ENCODE measurements around the gene ADAMTS18.
"Not testable (repeated sequence)": the region's sequence is repeated elsewhere in the genome, so short reads cannot be mapped to it uniquely, and the experiment has no call there.

Gene ADAMTS18

DNA sequence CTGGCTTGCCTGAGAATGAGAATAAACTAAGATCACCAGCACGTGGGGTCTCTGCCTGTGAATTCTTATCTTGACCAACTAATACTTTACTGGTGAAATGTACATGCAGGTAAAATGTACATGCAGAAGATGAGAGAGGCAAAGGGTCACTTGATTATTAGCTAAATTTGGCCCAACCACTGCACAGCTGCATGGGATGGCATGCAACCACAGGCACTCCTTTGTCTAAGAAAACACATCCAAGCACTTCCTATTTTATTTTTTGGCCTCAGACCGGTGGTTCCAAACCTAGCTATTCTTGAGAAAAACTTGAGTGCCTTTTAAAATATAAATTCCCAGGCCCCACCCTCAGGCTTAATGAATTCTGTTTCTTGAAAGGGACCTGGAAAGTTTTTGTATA lies 157.7 kb downstream of the ADAMTS18 start:
- no peak for FAIRE-seq

DNA sequence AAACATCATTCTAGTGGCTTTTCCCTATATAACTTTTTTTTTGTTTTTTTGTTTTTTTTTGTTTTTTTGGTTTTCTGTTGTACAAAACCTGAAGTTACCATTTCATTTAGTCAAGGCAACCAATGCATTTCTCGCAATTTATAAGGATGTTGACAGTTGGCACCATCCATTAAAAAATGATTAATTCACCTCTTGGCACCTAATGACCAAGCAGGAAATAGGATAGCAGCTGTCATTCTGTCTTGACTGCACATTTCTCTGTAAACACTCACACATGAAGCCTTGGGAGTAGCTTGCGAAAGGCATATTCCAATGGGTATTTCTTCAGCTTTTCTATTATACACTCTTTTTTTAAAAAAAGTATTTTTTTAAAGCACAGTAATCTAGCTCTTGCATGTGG lies 158.2 kb downstream of the ADAMTS18 start:
- FAIRE-seq, result no peak

DNA sequence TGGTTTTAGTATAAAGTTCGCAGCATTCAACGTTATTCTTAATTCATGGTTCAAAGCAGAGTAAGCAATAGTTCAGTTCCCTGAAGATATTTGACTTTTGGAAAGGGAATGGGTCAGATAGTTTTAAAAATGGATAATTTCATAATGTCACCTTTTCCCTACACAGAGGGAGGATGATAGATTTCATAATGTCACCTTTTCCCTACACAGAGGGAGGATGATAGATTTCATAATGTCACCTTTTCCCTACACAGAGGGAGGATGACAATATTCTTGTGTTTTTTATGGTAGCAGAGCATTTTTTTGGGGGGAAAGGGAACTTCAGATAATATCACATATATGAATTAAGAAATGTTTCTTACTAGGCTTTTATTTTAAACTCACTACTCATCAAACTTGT lies 159.5 kb downstream of the ADAMTS18 start:
- not testable (repeated sequence) for FAIRE-seq

DNA sequence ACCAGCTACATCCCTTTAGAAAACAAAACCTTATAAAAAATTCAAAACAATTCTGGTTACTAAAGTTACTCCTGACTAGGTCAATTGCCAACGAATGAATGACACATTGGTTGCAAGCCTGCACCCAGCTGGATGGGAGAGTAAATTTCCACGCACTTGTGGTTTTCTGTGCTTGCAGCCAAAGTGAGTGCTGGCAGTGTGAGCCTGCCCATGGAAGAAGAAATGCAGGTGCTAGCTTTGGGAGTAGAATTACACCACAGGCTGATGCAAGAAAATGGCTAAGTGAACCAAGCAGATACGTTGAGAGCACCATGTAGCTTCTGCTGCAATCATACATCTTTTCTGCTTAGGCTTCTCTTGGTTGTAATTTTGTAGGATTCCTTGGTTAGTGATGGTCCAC lies 161.0 kb downstream of the ADAMTS18 start:
- FAIRE-seq, result no peak

DNA sequence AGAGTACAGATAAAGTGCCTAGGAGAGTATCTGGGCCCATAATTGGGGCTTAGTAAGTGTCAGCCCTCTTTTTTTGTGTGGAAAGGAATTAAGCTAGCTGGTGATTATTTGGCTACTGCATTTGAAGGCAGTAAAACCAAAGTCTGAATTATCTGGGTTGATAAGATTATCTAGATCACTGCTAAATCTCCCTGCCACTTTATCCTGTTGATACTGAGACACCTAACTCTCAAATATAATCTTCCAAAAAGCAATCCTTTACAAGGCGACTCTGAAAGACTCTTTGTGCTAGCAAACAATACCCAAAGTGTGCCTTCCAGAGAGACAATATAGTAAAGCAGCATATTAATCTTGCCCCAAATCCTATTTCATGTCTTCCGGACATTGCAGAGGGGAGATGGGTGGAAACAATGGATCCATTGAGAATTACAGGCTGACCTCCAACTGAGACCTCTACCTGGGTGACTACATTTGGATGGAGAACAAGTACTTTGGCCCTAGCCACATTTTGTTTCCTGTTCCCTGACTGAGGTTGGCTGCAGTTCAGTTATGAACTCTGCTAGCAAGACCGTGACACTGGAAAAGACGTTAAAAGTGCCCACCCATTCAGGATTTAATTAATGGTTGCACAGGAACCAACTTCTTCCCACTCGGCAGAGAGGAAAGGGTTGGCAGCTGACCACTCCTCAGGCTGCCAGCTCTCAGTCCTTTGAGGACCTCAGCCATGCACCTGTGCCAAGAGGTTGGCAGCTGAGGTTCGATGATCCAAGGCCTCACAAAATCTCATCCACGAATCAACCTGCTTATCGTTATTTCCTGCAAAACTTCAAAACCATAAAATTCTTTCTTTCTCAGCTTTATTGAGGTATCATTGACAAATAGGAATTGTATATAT lies 163.1 kb downstream of the ADAMTS18 start:
- no peak for FAIRE-seq

DNA sequence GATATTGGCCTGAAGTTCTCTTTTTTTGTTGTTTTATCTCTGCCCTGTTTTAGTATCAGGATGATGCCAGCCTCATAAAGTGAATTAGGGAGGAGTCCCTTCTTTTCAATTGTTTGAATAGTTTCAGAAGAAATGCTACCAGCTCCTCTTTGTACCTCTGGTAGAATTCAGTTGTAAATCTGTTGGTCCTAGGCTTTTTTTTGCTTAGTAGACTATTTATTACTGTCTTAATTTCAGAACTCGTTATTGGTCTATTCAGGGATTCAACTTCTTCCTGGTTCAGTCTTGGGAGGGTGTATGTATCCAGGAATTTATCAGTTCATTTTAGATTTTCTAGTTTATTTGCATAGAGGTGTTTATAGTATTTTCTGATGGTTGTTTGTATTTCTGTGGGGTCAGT lies 168.6 kb downstream of the ADAMTS18 start:
- not testable (repeated sequence) for FAIRE-seq

DNA sequence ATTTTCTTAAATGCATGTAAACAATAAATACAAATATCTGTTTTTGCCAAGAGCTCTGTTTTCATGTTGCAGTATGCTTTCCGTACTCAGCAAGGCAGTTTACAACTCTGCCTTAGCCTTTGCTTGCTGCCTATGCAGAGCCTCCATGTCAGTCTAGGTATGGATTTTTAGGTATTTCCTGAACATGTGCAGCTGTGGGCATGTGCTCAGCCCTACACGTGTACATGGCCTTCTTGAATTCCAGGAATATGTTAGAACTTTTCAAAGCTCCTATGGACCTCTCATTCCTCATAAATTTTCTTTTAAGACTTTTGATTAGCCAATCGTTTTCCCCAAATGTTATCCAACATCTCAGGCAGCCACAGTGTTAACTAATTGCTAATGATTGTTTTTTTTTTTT lies 171.9 kb downstream of the ADAMTS18 start:
- no peak for FAIRE-seq

DNA sequence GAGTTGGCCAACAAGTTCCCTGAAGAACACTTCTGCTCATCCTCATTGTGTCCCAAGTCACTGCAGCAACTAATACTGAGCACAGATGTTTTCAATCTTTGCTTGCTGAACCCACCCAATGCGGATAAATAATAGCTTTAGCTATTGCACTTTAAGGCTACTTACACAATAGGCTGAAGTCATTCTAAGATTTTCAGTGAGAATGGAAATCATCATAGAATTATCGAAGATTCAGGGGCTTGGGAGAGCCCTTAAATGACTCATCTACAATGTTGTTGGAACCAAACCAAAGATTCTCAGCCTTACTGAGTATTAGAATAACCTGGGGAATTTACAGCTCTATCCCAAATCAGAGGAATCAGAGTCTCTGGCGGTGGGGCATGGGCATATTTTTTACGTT lies 184.4 kb downstream of the ADAMTS18 start:
- no peak for FAIRE-seq

DNA sequence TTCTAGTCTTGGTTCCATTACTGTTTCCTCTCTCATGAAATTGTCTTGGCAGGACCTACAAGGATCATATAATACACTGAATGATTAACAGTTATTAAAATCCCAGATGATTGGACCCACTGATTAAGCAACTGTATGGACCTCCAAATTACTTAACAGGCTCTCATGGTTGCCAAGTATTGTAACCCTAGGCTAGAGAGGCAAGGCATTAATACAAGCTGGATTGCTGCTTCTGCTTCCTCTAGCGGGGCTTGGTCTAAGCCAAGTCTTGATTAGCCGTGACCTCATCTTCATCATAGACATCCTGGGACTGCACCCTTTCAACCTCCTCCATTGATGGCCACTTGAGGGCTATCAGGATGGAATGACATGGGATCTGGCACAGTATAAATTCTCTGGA lies 188.7 kb downstream of the ADAMTS18 start:
- FAIRE-seq, result no peak

DNA sequence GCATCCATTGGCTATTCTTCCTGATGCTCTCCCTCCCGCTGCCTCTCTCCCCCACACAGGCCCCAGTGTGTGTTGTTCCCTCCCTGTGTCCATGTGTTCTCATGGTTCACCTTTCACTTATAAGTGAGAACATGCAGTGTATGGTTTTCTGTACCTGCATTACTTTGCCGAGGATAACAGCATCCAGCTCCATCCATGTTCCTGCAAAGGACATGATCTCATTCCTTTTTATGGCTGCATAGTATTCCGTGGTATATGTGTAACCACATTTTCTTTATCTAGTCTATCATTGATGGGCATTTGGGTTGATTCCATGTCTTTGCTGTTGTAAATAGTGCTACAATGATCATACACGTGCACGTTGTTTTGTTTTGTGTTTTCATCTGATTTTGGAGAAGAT lies 192.4 kb downstream of the ADAMTS18 start:
- not testable (repeated sequence) for FAIRE-seq

DNA sequence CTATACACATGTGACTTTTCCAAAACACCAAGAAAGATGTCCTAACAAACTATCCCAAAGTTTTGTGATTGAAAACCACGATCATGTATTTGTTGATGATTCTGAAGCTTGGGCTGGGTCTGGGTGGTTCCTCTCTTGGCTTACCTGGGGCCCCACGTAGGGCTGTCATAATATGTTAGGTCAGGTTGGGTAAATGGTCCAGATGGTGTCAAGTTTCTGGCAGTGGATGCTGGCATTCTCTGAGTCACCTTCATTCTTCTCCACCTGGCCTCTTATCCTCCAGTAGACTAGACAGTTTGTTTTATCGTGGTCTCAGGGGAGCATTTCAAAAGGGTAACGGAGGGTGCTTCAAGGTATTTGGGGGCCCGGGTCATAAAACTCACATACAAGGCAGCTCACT lies 196.2 kb downstream of the ADAMTS18 start:
- no peak for FAIRE-seq

DNA sequence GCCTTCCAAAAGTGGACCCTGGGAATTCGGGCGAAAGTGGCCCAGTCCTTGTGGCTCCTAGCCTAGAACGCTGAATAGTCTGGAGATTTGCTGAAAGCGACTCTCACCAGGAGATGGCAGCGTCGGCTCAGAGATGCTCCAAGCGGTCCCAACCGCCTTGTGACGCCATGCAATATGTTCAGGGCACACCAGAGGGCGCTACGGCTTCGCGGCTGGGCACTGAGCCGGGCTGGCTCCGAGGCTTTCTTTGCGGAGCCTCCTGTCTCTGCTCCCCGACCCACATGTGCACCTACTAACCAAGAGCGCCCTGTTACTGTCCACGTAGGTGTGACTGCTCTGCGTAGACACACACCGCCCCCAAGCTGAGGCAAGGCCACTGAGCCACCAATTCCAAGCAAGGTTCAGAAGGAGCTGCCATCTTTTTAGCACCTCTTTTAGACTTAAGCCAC lies 198.7 kb downstream of the ADAMTS18 start:
- FAIRE-seq, result no peak

DNA sequence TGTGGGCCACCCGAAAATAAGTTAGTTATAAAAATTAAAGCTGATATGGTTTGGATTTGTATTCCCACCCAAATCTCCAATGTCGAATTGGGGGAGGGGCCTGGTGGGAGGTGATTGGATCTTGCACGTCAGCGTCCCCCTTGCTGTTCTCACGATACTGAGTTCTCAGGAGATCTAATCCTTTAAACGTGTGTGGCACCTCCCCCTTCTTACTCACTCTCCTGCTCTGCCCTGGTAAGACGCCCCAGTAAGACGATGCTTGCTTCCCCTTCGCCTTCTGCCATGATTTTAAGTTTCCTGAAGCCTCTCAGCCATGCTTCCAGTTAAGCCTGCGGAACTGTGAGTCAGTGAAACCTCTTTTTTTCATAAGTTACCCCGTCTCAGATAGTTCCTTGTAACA lies 200.2 kb downstream of the ADAMTS18 start:
- FAIRE-seq, result no peak

DNA sequence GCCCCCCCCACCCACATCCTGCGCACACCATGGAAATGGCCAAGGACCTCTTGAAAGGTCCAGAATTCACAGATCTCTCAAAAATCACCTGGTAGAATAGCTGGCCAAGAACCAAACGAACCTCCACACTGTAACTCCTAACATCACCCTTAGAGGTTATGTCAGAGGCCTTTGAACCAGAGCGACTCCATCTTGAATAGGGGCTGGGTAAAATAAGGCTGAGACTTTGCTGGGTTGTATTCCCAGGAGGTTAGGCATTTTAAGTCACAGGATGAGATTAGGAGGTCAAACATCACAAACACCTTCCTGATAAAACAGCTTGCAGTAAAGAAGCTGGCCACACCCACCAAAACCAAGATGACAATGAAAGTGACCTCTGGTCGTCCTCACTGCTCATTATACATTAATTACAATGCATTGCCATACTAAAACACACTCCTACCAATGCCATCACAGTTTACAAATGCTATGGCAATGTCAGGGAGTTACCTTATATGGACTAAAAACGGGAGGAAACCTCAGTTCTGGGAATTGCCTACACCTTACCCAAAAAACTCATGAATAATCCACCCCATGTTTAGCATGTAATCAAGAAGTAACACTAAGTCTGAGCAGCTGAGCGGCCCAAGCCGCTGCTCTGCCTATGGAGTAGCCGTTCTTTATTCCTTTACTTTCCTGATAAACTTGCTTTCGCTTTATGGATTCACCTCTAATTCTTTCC lies 200.9 kb downstream of the ADAMTS18 start:
- no peak for FAIRE-seq
